Tibial nerve (tissue), 4 donors: ENCODE results near the gene AMPD1.

Experiments used
- CTCF ChIP-seq, 5 experiments: fragments of 200-600 bp in 3 of 5; fragments of 450-650 bp in 2 of 5; sonication (generic) in 3 of 5; IDR thresholded peaks; one replicate each; pipeline ENCODE4 v1.5.1; 2016 to 2019; ENCODE audit warnings: antibody characterized with exemption in 5 of 5, mild to moderate bottlenecking in 3 of 5, moderate library complexity in 2 of 5
- EP300 ChIP-seq, 2 donors: sonication (generic); formaldehyde crosslinking; IDR thresholded peaks; one replicate each; pipeline ENCODE4 v1.6.1; 2017; ENCODE audit warnings: antibody characterized with exemption in 2 of 2, mild to moderate bottlenecking in 1 of 2
- POLR2A ChIP-seq, 2 donors: fragments of 450-650 bp; IDR thresholded peaks; one replicate each; pipeline ENCODE4 v1.6.1; 2017; ENCODE audit warnings: antibody characterized with exemption in 2 of 2, mild to moderate bottlenecking in 2 of 2, moderate library complexity in 2 of 2

- TF ChIP-seq CTCF (IDR thresholded peaks at IDR 0.05) (no peak), POLR2A (IDR thresholded peaks at IDR 0.05) (no peak), EP300 (IDR thresholded peaks at IDR 0.05) (no peak)
Measured at GRCh38 chr1:114666954-114667353, 28.4 kb downstream of the AMPD1 start.
